Smooth muscle cell (in vitro differentiated cells): Measurements from ENCODE around the gene MESP2. TPM values are rescaled to one million over a fixed set of nuclear protein-coding genes. Genes with fewer than 3 reads are reported as not detected.
A peak's percentile ranks its signal among the peaks of the same experiment; 100 is the strongest.

Experiments
- DNase-seq: peaks from one replicate; lab custom pipeline; 2025; ENCODE audit not compliant: unreplicated experiment; lab: John Stamatoyannopoulos, UW
- H2AFZ ChIP-seq: fragments of 200-600 bp; sonication (generic); 2 replicates; pipeline ENCODE4 v1.6.0; 2016; ENCODE audit warnings: antibody characterized with exemption, low read depth, mild to moderate bottlenecking
- H3F3A ChIP-seq: fragments of 200-600 bp; sonication (generic); 2 replicates; pipeline ENCODE4 v1.6.0; 2017; ENCODE audit warnings: antibody characterized with exemption, low read depth
- H3K27ac ChIP-seq: fragments of 200-600 bp; sonication (generic); 2 replicates; pipeline ENCODE4 v1.5.1; 2016; ENCODE audit warnings: low read depth, mild to moderate bottlenecking
- H3K27me3 ChIP-seq: fragments of 200-600 bp; sonication (generic); 2 replicates; pipeline ENCODE4 v1.6.1; 2016; ENCODE audit warnings: low read depth, mild to moderate bottlenecking
- H3K36me3 ChIP-seq: fragments of 200-600 bp; sonication (generic); 2 replicates; pipeline ENCODE4 v1.5.1; 2016; ENCODE audit warnings: low read depth
- H3K4me1 ChIP-seq: fragments of 200-600 bp; sonication (generic); 2 replicates; pipeline ENCODE4 v1.5.1; 2016; ENCODE audit warnings: low read depth
- H3K4me2 ChIP-seq: fragments of 200-600 bp; sonication (generic); 2 replicates; pipeline ENCODE4 v1.6.0; 2016; ENCODE audit warnings: mild to moderate bottlenecking
- H3K4me3 ChIP-seq: fragments of 200-600 bp; sonication (generic); 2 replicates; pipeline ENCODE4 v1.5.1; 2016; ENCODE audit warnings: mild to moderate bottlenecking
- H3K79me2 ChIP-seq: fragments of 200-600 bp; sonication (generic); 2 replicates; pipeline ENCODE4 v1.6.0; 2016; ENCODE audit warnings: low read depth, mild to moderate bottlenecking
- H3K9ac ChIP-seq: fragments of 200-600 bp; sonication (generic); 2 replicates; pipeline ENCODE4 v1.6.0; 2016; ENCODE audit warnings: low read depth
- H3K9me3 ChIP-seq: fragments of 200-600 bp; sonication (generic); replicated peaks from 2 replicates; pipeline ENCODE4 v1.5.1; 2016; ENCODE audit warnings: low read depth
- H4K20me1 ChIP-seq: fragments of 200-600 bp; sonication (generic); 2 replicates; pipeline ENCODE4 v1.6.0; 2016; ENCODE audit warnings: low read depth
- CTCF ChIP-seq: fragments of 200-600 bp; sonication (generic); IDR thresholded peaks from 2 replicates; pipeline ENCODE4 v1.5.1; 2017; ENCODE audit warnings: borderline replicate concordance, mild to moderate bottlenecking, antibody characterized with exemption; ENCODE audit not compliant: insufficient read depth, poor library complexity, severe bottlenecking
- WGBS: methylation state at CpG from one replicate; pipeline ENCODE4 v1.1.7; 2016; ENCODE audit warnings: low lambda C conversion rate; 5-methylcytosine and 5-hydroxymethylcytosine counted together
- polyA plus RNA-seq: library from polyadenylated mRNA; unstranded; fragments of >200 nt; fragmentation: Nextera tagmentation; extraction: Ambion mirVana; gene quantifications from 2 replicates; pipeline ENCODE4 v1.2.1, GENCODE V29; 2016
- total RNA-seq: library from RNA; depleted of rRNA; stranded (reverse); fragments of >200 nt; gene quantifications from 2 replicates; pipeline ENCODE4 v1.2.3, GENCODE V29; 2014

The MESP2 gene
- total and polyA plus RNA-seq, 2 experiments from 2014 or later: 0.09 TPM; not detected in 1

GRCh38 chr15:89775815-89776214, 317 bp upstream of the MESP2 start:
- H3K9me3 ChIP-seq: no peaks in the 10 kb centered on the region
- H3K4me1 ChIP-seq: peaks cover 8% of the 10 kb centered on the region
- H4K20me1 ChIP-seq: no peaks in the 10 kb centered on the region
- TF ChIP-seq CTCF: no peak
- H3K27me3 ChIP-seq: no peaks in the 10 kb centered on the region
- H3K79me2 ChIP-seq: no peaks in the 10 kb centered on the region
- H2AFZ ChIP-seq: peak overlapping the region; percentile 89
- 91% methylated on average over 14 of the region's 14 CpGs for WGBS
- H3K36me3 ChIP-seq: no peaks in the 10 kb centered on the region
- H3K27ac ChIP-seq: no peak overlapping the region
- peaks cover under 1% of the 10 kb centered on the region for H3F3A ChIP-seq
- H3K9ac ChIP-seq: no peak overlapping the region
- H3K4me2 ChIP-seq: peak overlapping the region; percentile 87
- DNase-seq: no peak
- H3K4me3 ChIP-seq: peak overlapping the region; percentile 45

DNA sequence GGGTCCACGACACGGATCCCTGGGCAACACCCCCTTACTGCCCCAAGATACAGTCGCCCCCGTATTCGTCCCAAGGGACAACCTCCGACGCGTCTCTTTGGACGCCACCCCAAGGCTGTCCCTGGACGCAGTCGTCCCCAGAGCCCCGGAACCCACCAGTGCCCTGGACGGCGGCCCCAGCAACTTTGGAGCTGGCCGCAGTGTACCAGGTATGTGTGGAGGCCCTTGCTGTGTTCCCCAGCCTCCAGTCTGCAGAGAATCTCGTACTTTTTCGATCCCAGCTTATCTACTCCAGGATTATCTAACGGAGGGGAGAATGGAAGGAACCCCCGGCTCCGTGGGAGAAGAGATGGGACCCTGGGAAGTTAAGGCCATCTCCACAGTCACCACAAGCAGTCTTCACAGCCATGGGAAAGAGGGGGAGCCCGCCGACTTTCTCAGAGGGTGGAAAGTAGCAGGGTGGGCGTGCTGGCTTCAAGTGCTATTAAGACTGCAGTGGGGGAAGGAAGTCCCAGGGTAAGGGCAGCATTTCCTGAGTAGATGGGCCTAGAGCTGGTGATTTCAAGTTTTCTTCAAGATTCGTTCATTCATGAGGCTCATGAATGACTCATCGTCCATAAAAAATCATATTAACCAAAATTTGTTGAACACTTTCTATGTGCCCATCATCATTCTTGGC, 1.1 kb downstream of the MESP2 start:
- H3F3A ChIP-seq: peaks cover 9% of the 10 kb centered on the region
- DNase-seq: no peak
- H3K4me2 ChIP-seq: no peak overlapping the region
- no peaks in the 10 kb centered on the region for H3K36me3 ChIP-seq
- no peak overlapping the region for H3K27ac ChIP-seq
- 81% methylated on average over 25 of the region's 25 CpGs for WGBS
- no peak overlapping the region for H2AFZ ChIP-seq
- H3K79me2 ChIP-seq: no peaks in the 10 kb centered on the region
- TF ChIP-seq CTCF: no peak
- H3K4me1 ChIP-seq: peaks cover 8% of the 10 kb centered on the region
- H3K4me3 ChIP-seq: no peak overlapping the region
- H3K9ac ChIP-seq: no peak overlapping the region
- no peaks in the 10 kb centered on the region for H4K20me1 ChIP-seq
- no peaks in the 10 kb centered on the region for H3K9me3 ChIP-seq
- H3K27me3 ChIP-seq: no peaks in the 10 kb centered on the region

GRCh38 chr15:89777782-89778380, 1.7 kb downstream of the MESP2 start:
- Histone ChIP-seq H2AFZ (no peak overlapping the region), H3F3A (peaks cover 9% of the 10 kb centered on the region), H4K20me1 (no peaks in the 10 kb centered on the region), H3K27ac (no peak overlapping the region), H3K4me3 (no peak overlapping the region), H3K79me2 (no peaks in the 10 kb centered on the region), H3K4me2 (no peak overlapping the region), H3K4me1 (peaks cover 8% of the 10 kb centered on the region), H3K9me3 (no peaks in the 10 kb centered on the region), H3K36me3 (no peaks in the 10 kb centered on the region), H3K9ac (no peak overlapping the region), H3K27me3 (no peaks in the 10 kb centered on the region)
- DNase-seq: no peak
- 92% methylated on average over 10 of the region's 10 CpGs for WGBS
- TF ChIP-seq CTCF: no peak
